ENCODE measurements around the gene TMEM184A. TPM values are rescaled to one million over a fixed set of nuclear protein-coding genes. Genes with fewer than 3 reads are reported as not detected.

TMEM184A gene
- total and polyA plus RNA-seq, 10 of the 15 experiments (the other 5 are each of a cell fraction or from before 2014, with no cell fraction given), result 0.04 to 0.15 TPM; not detected in 8

GRCh38 chr7:1595636-1596035 is 39.6 kb upstream of the TMEM184A start:
- BruUV-seq (replicated peaks), result no TSS peak
- Histone ChIP-seq H3K79me2 (ENCODE audit: control insufficient read depth, insufficient read depth, low read length) (no peaks in the 10 kb centered on the region), H3K36me3 (ENCODE audit: control insufficient read depth in 2 of 2, insufficient read depth in 2 of 2, low read length in 1 of 2) (no peaks in the 10 kb centered on the region), H2AFZ (ENCODE audit: control insufficient read depth, low read depth, low read length) (no peak overlapping the region), H3K9ac (ENCODE audit: control insufficient read depth, insufficient read depth, low read length) (no peak overlapping the region), H3K4me1 (ENCODE audit: control insufficient read depth, insufficient read depth, low read length) (no peaks in the 10 kb centered on the region), H4K20me1 (ENCODE audit: control insufficient read depth, insufficient read depth) (no peaks in the 10 kb centered on the region), H3K9me3 (replicated peaks; ENCODE audit: control insufficient read depth, insufficient read depth, low read length) (no peaks in the 10 kb centered on the region; the same call in 2 of the 3 replicates), H3K27me3 (replicated peaks in 1 of 2; ENCODE audit: control insufficient read depth in 2 of 2, insufficient read depth in 2 of 2, low read length in 1 of 2) (peaks cover 0 to 3% of the 10 kb centered on the region in 2 experiments; a peak in 2 of 4 replicates), H3K4me2 (ENCODE audit: control insufficient read depth, insufficient read depth) (no peak overlapping the region), H3K4me3 (no peak overlapping the region), H3K27ac (ENCODE audit: control insufficient read depth, insufficient read depth) (no peak overlapping the region)
- CTCF ChIA-PET, result no interaction called here
- TF ChIP-seq HDAC2 (IDR thresholded peaks at IDR 0.05) (no peak), MAX (IDR thresholded peaks at IDR 0.05; ENCODE audit: low read depth, low read length) (no peak), TARDBP (IDR thresholded peaks at IDR 0.05; ENCODE audit: borderline replicate concordance) (no peak), NRF1 (conservative IDR thresholded peaks at IDR 0.05; ENCODE audit: low read depth, low read length) (no peak), ESRRA (IDR thresholded peaks at IDR 0.05; ENCODE audit: low read length) (no peak), CBFB (IDR thresholded peaks at IDR 0.05; ENCODE audit: low read depth) (no peak), E2F4 (IDR thresholded peaks at IDR 0.05; ENCODE audit: low read depth, low read length) (no peak), MTA2 (IDR thresholded peaks at IDR 0.05; ENCODE audit: low read depth) (no peak), ZSCAN29 (IDR thresholded peaks at IDR 0.05) (no peak), RCOR1 (conservative IDR thresholded peaks at IDR 0.05; ENCODE audit: low read depth, low read length) (no peak), RBBP5 (conservative IDR thresholded peaks at IDR 0.05) (no peak), BCL3 (IDR thresholded peaks at IDR 0.05; ENCODE audit: borderline replicate concordance, insufficient read depth, low read depth, low read length, poor library complexity, severe bottlenecking) (no peak), IKZF2 (IDR thresholded peaks at IDR 0.05) (no peak), YY1 (IDR thresholded peaks at IDR 0.05; ENCODE audit: low read depth, low read length) (no peak), RB1 (IDR thresholded peaks at IDR 0.05; ENCODE audit: borderline replicate concordance) (no peak), JUNB (IDR thresholded peaks at IDR 0.05) (no peak), NBN (IDR thresholded peaks at IDR 0.05) (no peak), CEBPZ (IDR thresholded peaks at IDR 0.05; ENCODE audit: low read depth, low read length) (no peak)
- SMC1A ChIA-PET (ENCODE audit: uncharacterized antibody, unreplicated experiment), result interaction anchor here (0.6 kb wide), 1 partner anchor 97 kb away, joined by 3 read pairs; no protein-coding TSS in a partner anchor
- FAIRE-seq (no peak), DNase-seq (ENCODE audit: low read depth, low spot score) (no peak), ATAC-seq (no peak)
- intact Hi-C loops (cut with micrococcal nuclease; ENCODE audit: unreplicated experiment), result no loop called here
- in situ Hi-C loops (cut with MboI), result no loop called here
- RAD21 ChIA-PET (ENCODE audit: unreplicated experiment), result no interaction called here
- POLR2A ChIA-PET, result no interaction called here
- whole genome bisulfite sequencing (ENCODE audit: insufficient coverage, insufficient replicate concordance, low lambda C conversion rate, missing lambda C conversion rate), result 19% methylated on average over 12 of the region's 12 CpGs

All from GM12878 (cell line).